WERI-Rb-1 (cell line): ENCODE measurements around the gene ROS1.

Experiments
- DNase-seq: peaks from one replicate; pipeline ENCODE4 v3.0.0-alpha.2; 2020
- H3K27ac ChIP-seq: fragments of 250-450 bp; sonication (Bioruptor Pico); 2 replicates; pipeline ENCODE4 v1.5.1; 2020; ENCODE audit warnings: mild to moderate bottlenecking, moderate library complexity
- H3K27me3 ChIP-seq: fragments of 250-450 bp; sonication (Bioruptor Pico); 2 replicates; pipeline ENCODE4 v1.5.1; 2021; ENCODE audit warnings: mild to moderate bottlenecking, low read depth, moderate library complexity; ENCODE audit not compliant: insufficient read depth, severe bottlenecking
- H3K36me3 ChIP-seq: fragments of 250-450 bp; sonication (Bioruptor Pico); 2 replicates; pipeline ENCODE4 v1.5.1; 2020; ENCODE audit warnings: mild to moderate bottlenecking, moderate library complexity
- H3K4me3 ChIP-seq: 2 replicates; pipeline ENCODE4 v1.5.1; 2011; ENCODE audit warnings: low read depth, mild to moderate bottlenecking, control low read depth, low read length
- H3K9me3 ChIP-seq: fragments of 250-450 bp; sonication (Bioruptor Pico); 2 replicates; pipeline ENCODE4 v1.5.1; 2021; ENCODE audit warnings: mild to moderate bottlenecking, moderate library complexity; ENCODE audit not compliant: severe bottlenecking
- CTCF ChIP-seq: IDR thresholded peaks from 2 replicates; pipeline ENCODE4 v1.5.1; 2011; ENCODE audit warnings: low read depth, mild to moderate bottlenecking, control low read depth, inconsistent platforms, low read length

The ROS1 gene

GRCh38 chr6:117397536-117398227 is 28.1 kb downstream of the ROS1 start:
- Histone ChIP-seq H3K9me3 (no peaks in the 10 kb centered on the region), H3K27ac (no peak overlapping the region), H3K4me3 (no peak overlapping the region), H3K27me3 (no peaks in the 10 kb centered on the region), H3K36me3 (no peaks in the 10 kb centered on the region)
- no peak for DNase-seq
- TF ChIP-seq CTCF, result no peak

GRCh38 chr6:117396228-117396627 is 29.5 kb downstream of the ROS1 start:
- no peak for DNase-seq
- no peak overlapping the region for H3K4me3 ChIP-seq
- no peaks in the 10 kb centered on the region for H3K36me3 ChIP-seq
- no peak overlapping the region for H3K27ac ChIP-seq
- TF ChIP-seq CTCF, result no peak
- H3K9me3 ChIP-seq, result no peaks in the 10 kb centered on the region
- H3K27me3 ChIP-seq, result no peaks in the 10 kb centered on the region

GRCh38 chr6:117395164-117395563 is 30.6 kb downstream of the ROS1 start:
- no peak for TF ChIP-seq CTCF
- H3K27me3 ChIP-seq, result no peaks in the 10 kb centered on the region
- no peaks in the 10 kb centered on the region for H3K9me3 ChIP-seq
- H3K27ac ChIP-seq, result no peak overlapping the region
- H3K36me3 ChIP-seq, result no peaks in the 10 kb centered on the region
- H3K4me3 ChIP-seq, result no peak overlapping the region
- no peak for DNase-seq

GRCh38 chr6:117393045-117393444 is 32.7 kb downstream of the ROS1 start:
- no peak for TF ChIP-seq CTCF
- H3K27me3 ChIP-seq, result no peaks in the 10 kb centered on the region
- DNase-seq, result no peak
- H3K27ac ChIP-seq, result no peak overlapping the region
- no peaks in the 10 kb centered on the region for H3K9me3 ChIP-seq
- no peaks in the 10 kb centered on the region for H3K36me3 ChIP-seq
- no peak overlapping the region for H3K4me3 ChIP-seq

- Histone ChIP-seq H3K9me3 (no peaks in the 10 kb centered on the region), H3K27ac (no peak overlapping the region), H3K4me3 (no peak overlapping the region), H3K27me3 (no peaks in the 10 kb centered on the region), H3K36me3 (no peaks in the 10 kb centered on the region)
- no peak for TF ChIP-seq CTCF
- no peak for DNase-seq
These were observed 33.7 kb downstream of the ROS1 start for GRCh38 chr6:117391874-117392583.
